ENCODE measurements around the gene SMKR1. TPM values are rescaled to one million over a fixed set of nuclear protein-coding genes. Genes with fewer than 3 reads are reported as not detected.
A peak's percentile ranks its signal among the peaks of the same experiment; 100 is the strongest.

Gene SMKR1
- total RNA-seq, 2 donors from 2014 or later: 0.55 to 0.97 TPM

GRCh38 chr7:129556607-129557133 is 54.3 kb downstream of the SMKR1 start:
- Histone ChIP-seq H3K27ac (ENCODE audit: low read depth, low read length) (no peak overlapping the region), H3K4me1 (ENCODE audit: control insufficient read depth, insufficient read depth, low read length) (no peaks in the 10 kb centered on the region), H3K9me3 (ENCODE audit: control insufficient read depth, low read length) (no peaks in the 10 kb centered on the region), H3K27me3 (ENCODE audit: control insufficient read depth, insufficient read depth, low read length, poor library complexity, severe bottlenecking) (no peaks in the 10 kb centered on the region), H3K9ac (ENCODE audit: extremely low read depth, low read length, poor library complexity, severe bottlenecking) (no peak overlapping the region), H3K4me3 (ENCODE audit: low read length) (no peak overlapping the region), H3K36me3 (ENCODE audit: control insufficient read depth, insufficient read depth, low read length) (no peaks in the 10 kb centered on the region)
- Mint-ChIP-seq H3K27me3 (ENCODE audit: insufficient read depth) (no peaks in the 10 kb centered on the region), H3K27ac (no peak overlapping the region), H3K4me3 (no peak overlapping the region), H3K36me3 (ENCODE audit: low read depth) (no peaks in the 10 kb centered on the region), H3K4me1 (peaks cover 15% of the 10 kb centered on the region), H3K9me3 (no peaks in the 10 kb centered on the region)
- 51 to 64% methylated on average over 5 to 8 of the region's 8 CpGs for WGBS, 2 experiments (ENCODE audit: insufficient coverage in 1 of 2, insufficient read length in 1 of 2)
- TF ChIP-seq CTCF (conservative IDR thresholded peaks at IDR 0.05): no peak
- DNase-seq: peak; percentile 63

- H3K27me3 ChIP-seq (ENCODE audit: control insufficient read depth, insufficient read depth, low read length, poor library complexity, severe bottlenecking): no peaks in the 10 kb centered on the region
- no peaks in the 10 kb centered on the region for H3K4me1 ChIP-seq (ENCODE audit: control insufficient read depth, insufficient read depth, low read length)
- peaks cover 17% of the 10 kb centered on the region for H3K4me1 Mint-ChIP-seq
- H3K9me3 ChIP-seq (ENCODE audit: control insufficient read depth, low read length): no peaks in the 10 kb centered on the region
- H3K27ac ChIP-seq (ENCODE audit: low read depth, low read length): no peak overlapping the region
- no peaks in the 10 kb centered on the region for H3K9me3 Mint-ChIP-seq
- no peak overlapping the region for H3K27ac Mint-ChIP-seq
- peak; percentile 90 for DNase-seq
- H3K36me3 Mint-ChIP-seq (ENCODE audit: low read depth): no peaks in the 10 kb centered on the region
- H3K27me3 Mint-ChIP-seq (ENCODE audit: insufficient read depth): no peaks in the 10 kb centered on the region
- H3K4me3 Mint-ChIP-seq: no peak overlapping the region
- no peaks in the 10 kb centered on the region for H3K36me3 ChIP-seq (ENCODE audit: control insufficient read depth, insufficient read depth, low read length)
- no peak for TF ChIP-seq CTCF (conservative IDR thresholded peaks at IDR 0.05)
- no peak overlapping the region for H3K4me3 ChIP-seq (ENCODE audit: low read length)
- H3K9ac ChIP-seq (ENCODE audit: extremely low read depth, low read length, poor library complexity, severe bottlenecking): no peak overlapping the region
- WGBS, 2 experiments (ENCODE audit: insufficient coverage in 1 of 2, insufficient read length in 1 of 2): 50 to 55% methylated on average over 5 to 11 of the region's 11 CpGs
Measured at GRCh38 chr7:129557686-129558481, 55.6 kb downstream of the SMKR1 start.

- H3K27ac ChIP-seq (ENCODE audit: low read depth, low read length): no peak overlapping the region
- Mint-ChIP-seq H3K4me3 (no peak overlapping the region), H3K9me3 (no peaks in the 10 kb centered on the region), H3K36me3 (ENCODE audit: low read depth) (no peaks in the 10 kb centered on the region), H3K27ac (no peak overlapping the region), H3K4me1 (peaks cover 17% of the 10 kb centered on the region), H3K27me3 (ENCODE audit: insufficient read depth) (peaks cover 2% of the 10 kb centered on the region)
- H3K27me3 ChIP-seq (ENCODE audit: control insufficient read depth, insufficient read depth, low read length, poor library complexity, severe bottlenecking): no peaks in the 10 kb centered on the region
- no peak for DNase-seq
- WGBS, 2 experiments (ENCODE audit: insufficient coverage in 1 of 2, insufficient read length in 1 of 2): 71 to 100% methylated on average over 2 to 8 of the region's 8 CpGs
- no peaks in the 10 kb centered on the region for H3K36me3 ChIP-seq (ENCODE audit: control insufficient read depth, insufficient read depth, low read length)
- no peaks in the 10 kb centered on the region for H3K9me3 ChIP-seq (ENCODE audit: control insufficient read depth, low read length)
- H3K4me3 ChIP-seq (ENCODE audit: low read length): no peak overlapping the region
- no peaks in the 10 kb centered on the region for H3K4me1 ChIP-seq (ENCODE audit: control insufficient read depth, insufficient read depth, low read length)
- no peak for TF ChIP-seq CTCF (conservative IDR thresholded peaks at IDR 0.05)
- H3K9ac ChIP-seq (ENCODE audit: extremely low read depth, low read length, poor library complexity, severe bottlenecking): no peak overlapping the region
Measured at GRCh38 chr7:129559564-129559963, 57.2 kb downstream of the SMKR1 start.

Measured in endodermal cell (in vitro differentiated cells).